ENCODE results near the gene KIAA1755.

DNA sequence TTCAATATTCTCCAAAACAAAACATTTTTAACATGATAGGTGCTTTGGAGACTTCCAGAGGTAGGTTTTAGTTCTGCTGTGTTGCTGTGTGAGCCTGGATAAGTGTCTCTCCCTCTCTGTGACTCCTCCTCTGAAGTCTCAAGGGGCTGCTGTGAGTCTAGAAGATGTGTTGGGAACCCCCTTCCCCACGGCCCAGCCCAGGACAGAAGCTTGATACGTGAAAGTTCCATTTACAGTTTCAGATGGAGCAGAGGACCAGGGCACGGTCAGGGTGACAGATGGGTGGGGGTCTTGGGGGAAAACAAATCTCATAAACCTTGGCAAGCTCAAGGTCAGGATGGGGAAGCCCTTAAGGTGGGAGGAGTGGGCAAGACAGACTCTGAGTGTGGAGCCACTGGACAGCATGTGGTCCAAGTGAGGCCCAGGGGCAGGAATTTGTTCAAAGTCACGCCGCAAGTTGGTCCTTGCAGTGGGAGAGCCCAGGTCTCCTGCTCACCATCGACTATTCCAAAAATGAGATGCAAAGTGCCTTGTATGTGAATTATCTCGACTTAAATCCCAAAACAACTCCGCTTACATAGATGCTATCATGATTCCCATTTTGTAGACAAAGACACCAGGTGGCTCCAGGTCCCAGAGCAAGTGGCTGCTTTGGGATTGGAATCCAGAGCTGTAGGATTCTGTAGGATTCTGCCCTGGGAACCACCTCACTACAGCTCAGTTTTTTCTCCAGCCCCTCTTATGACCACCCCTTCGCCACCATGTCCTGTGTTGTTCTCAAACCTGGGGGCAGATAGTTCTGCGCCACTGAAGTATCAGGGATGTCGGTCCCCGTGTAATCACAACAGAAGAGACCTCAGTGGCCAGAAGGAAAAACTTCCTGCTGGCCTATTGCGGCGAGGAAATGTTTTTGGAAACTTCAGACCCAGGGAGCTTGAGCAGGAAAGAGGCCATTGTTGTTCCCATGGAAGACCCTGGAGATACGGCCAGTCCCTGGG, 97.4 kb downstream of the KIAA1755 start:
- TF ChIP-seq, protein P1, sequence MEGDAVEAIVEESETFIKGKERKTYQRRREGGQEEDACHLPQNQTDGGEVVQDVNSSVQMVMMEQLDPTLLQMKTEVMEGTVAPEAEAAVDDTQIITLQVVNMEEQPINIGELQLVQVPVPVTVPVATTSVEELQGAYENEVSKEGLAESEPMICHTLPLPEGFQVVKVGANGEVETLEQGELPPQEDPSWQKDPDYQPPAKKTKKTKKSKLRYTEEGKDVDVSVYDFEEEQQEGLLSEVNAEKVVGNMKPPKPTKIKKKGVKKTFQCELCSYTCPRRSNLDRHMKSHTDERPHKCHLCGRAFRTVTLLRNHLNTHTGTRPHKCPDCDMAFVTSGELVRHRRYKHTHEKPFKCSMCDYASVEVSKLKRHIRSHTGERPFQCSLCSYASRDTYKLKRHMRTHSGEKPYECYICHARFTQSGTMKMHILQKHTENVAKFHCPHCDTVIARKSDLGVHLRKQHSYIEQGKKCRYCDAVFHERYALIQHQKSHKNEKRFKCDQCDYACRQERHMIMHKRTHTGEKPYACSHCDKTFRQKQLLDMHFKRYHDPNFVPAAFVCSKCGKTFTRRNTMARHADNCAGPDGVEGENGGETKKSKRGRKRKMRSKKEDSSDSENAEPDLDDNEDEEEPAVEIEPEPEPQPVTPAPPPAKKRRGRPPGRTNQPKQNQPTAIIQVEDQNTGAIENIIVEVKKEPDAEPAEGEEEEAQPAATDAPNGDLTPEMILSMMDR (IDR thresholded peaks at IDR 0.05), result no peak
- TF ChIP-seq POLR2A (IDR thresholded peaks at IDR 0.05), result no peak
